ENCODE measurements around the gene CLCN5. TPM values are rescaled to one million over a fixed set of nuclear protein-coding genes. Genes with fewer than 3 reads are reported as not detected.

CLCN5 gene
- total and polyA plus RNA-seq, 2 experiments from 2014 or later = 11.0 to 50.6 TPM

DNA sequence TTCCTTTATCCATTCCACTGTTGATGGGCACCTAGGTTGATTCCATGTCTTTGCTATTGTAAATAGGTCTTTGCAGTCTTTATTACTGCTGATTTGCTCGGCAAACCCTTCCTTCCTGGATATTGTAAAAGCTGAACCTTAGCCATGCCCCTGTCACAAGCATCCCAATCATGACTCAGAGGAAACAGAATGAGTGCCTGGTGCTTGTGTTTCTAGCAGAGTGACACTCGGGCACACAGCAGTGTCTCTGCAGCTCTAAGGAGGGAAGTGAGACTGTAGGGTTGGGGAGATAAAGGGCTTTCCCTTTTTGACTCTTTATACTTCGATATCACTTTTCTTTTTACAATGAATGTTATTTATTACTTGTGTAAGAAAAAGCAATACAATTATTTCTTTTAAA is 195.1 kb downstream of the CLCN5 start:
- peak; percentile 21 for DNase-seq (ENCODE audit: low spot score)
- WGBS (ENCODE audit: low lambda C conversion rate, missing lambda C conversion rate) = 50% methylated on average over 3 of the region's 3 CpGs
- H3K4me2 ChIP-seq = no peak overlapping the region

DNA sequence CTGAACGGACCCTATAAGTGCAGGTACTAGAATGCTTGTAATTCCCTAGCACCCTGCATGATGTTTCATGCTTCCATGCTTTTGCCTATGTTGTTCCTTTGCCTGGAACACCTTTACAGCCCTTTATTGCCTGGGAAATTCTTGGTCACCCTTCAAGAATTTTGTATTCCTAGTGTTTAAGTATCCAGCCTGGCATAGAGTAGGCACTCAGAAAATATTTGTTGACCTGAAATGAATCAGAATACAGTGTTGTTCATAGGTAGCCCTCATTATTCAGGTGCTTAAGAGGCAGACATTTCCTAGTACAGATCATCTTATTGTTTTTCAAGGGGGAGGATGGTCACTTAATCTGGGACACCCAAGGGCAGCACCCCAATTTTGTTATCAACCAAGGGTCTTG is 203.1 kb downstream of the CLCN5 start:
- H3K27me3 ChIP-seq = no peaks in the 10 kb centered on the region
- 73% methylated on average over 1 of the region's 1 CpG for WGBS (ENCODE audit: low lambda C conversion rate, missing lambda C conversion rate)
- no peaks in the 10 kb centered on the region for H4K20me1 ChIP-seq (ENCODE audit: insufficient read depth, poor library complexity, severe bottlenecking)

More for the DNA sequence above, 195.1 kb downstream of the CLCN5 start:
- no peaks in the 10 kb centered on the region for H3K9me2 ChIP-seq (replicated peaks; ENCODE audit: insufficient read depth)
- H3K4me3 ChIP-seq = no peak overlapping the region
- H3K27ac ChIP-seq = no peak overlapping the region
- no peaks in the 10 kb centered on the region for H3K4me1 ChIP-seq (ENCODE audit: insufficient read depth)
- H3K36me3 ChIP-seq (replicated peaks; ENCODE audit: insufficient read depth, low read depth) = no peaks in the 10 kb centered on the region
- no peaks in the 10 kb centered on the region for H3K27me3 ChIP-seq
- H3K9me3 ChIP-seq (ENCODE audit: low read depth) = no peaks in the 10 kb centered on the region
- no peaks in the 10 kb centered on the region for H4K20me1 ChIP-seq (ENCODE audit: insufficient read depth, poor library complexity, severe bottlenecking)
- no peaks in the 10 kb centered on the region for H3K79me2 ChIP-seq
- no peak overlapping the region for H2AFZ ChIP-seq
- no peak for TF ChIP-seq EZH2phosphoT487 (IDR thresholded peaks at IDR 0.05; ENCODE audit: low read depth, severe bottlenecking, unreplicated experiment)
- TF ChIP-seq EZH2 (IDR thresholded peaks at IDR 0.05; ENCODE audit: borderline replicate concordance) = no peak
- TF ChIP-seq CTCF (IDR thresholded peaks at IDR 0.05; ENCODE audit: poor library complexity) = no peak

GRCh38 chrX:50147972-50148371 is 225.6 kb downstream of the CLCN5 start:
- Histone ChIP-seq H3K36me3 (replicated peaks; ENCODE audit: insufficient read depth, low read depth) (no peaks in the 10 kb centered on the region), H3K4me2 (no peak overlapping the region), H3K9me2 (replicated peaks; ENCODE audit: insufficient read depth) (no peaks in the 10 kb centered on the region), H3K9me3 (ENCODE audit: low read depth) (no peaks in the 10 kb centered on the region), H3K27ac (no peak overlapping the region), H3K4me3 (no peak overlapping the region), H3K79me2 (no peaks in the 10 kb centered on the region), H2AFZ (no peak overlapping the region), H4K20me1 (ENCODE audit: insufficient read depth, poor library complexity, severe bottlenecking) (no peaks in the 10 kb centered on the region), H3K4me1 (ENCODE audit: insufficient read depth) (no peaks in the 10 kb centered on the region), H3K27me3 (no peaks in the 10 kb centered on the region)
- TF ChIP-seq CTCF (IDR thresholded peaks at IDR 0.05; ENCODE audit: poor library complexity) (no peak), EZH2 (IDR thresholded peaks at IDR 0.05; ENCODE audit: borderline replicate concordance) (no peak), EZH2phosphoT487 (IDR thresholded peaks at IDR 0.05; ENCODE audit: low read depth, severe bottlenecking, unreplicated experiment) (no peak)
- no peak for DNase-seq (ENCODE audit: low spot score)
- WGBS (ENCODE audit: low lambda C conversion rate, missing lambda C conversion rate) = 63% methylated on average over 7 of the region's 7 CpGs

More for the DNA sequence above, 203.1 kb downstream of the CLCN5 start:
- DNase-seq (ENCODE audit: low spot score) = no peak
- no peaks in the 10 kb centered on the region for H3K9me2 ChIP-seq (replicated peaks; ENCODE audit: insufficient read depth)
- no peak overlapping the region for H3K4me3 ChIP-seq
- H3K4me1 ChIP-seq (ENCODE audit: insufficient read depth) = no peaks in the 10 kb centered on the region
- no peaks in the 10 kb centered on the region for H3K36me3 ChIP-seq (replicated peaks; ENCODE audit: insufficient read depth, low read depth)
- H3K4me2 ChIP-seq = no peak overlapping the region
- TF ChIP-seq CTCF (IDR thresholded peaks at IDR 0.05; ENCODE audit: poor library complexity) = no peak
- no peak for TF ChIP-seq EZH2phosphoT487 (IDR thresholded peaks at IDR 0.05; ENCODE audit: low read depth, severe bottlenecking, unreplicated experiment)
- no peak for TF ChIP-seq EZH2 (IDR thresholded peaks at IDR 0.05; ENCODE audit: borderline replicate concordance)
- H3K27ac ChIP-seq = no peak overlapping the region
- H2AFZ ChIP-seq = no peak overlapping the region
- no peaks in the 10 kb centered on the region for H3K9me3 ChIP-seq (ENCODE audit: low read depth)
- no peaks in the 10 kb centered on the region for H3K79me2 ChIP-seq

MicroRNAs encoded within 50 kb of the gene (microRNA counts, 767-probe panel; counts per million panel counts)
- not detected for microRNA hsa-miR-188-3p
- microRNA hsa-miR-188-5p = not detected
- microRNA hsa-miR-362-3p = not detected
- microRNA hsa-miR-362-5p = 4,355 counts per million, percentile 14 among the panel's probes with 10 or more counts
- not detected for microRNA hsa-miR-500a-5p+hsa-miR-501-5p
- not detected for microRNA hsa-miR-500b
- not detected for microRNA hsa-miR-501-3p
- not detected for microRNA hsa-miR-502-3p
- microRNA hsa-miR-502-5p = not detected
- microRNA hsa-miR-532-3p = not detected
- 995 counts per million, percentile 2 among the panel's probes with 10 or more counts for microRNA hsa-miR-532-5p
- microRNA hsa-miR-660-5p = 3,899 counts per million, percentile 9 among the panel's probes with 10 or more counts

Small RNA genes within 50 kb of the gene (microRNA-seq; reads per million reads assigned to microRNA genes)
- gene MIR188 (959 reads per million, percentile 79 among the genes with 10 or more reads in this experiment), gene MIR362 (653 reads per million, percentile 75 among the genes with 10 or more reads in this experiment), gene MIR500A (142 reads per million, percentile 63 among the genes with 10 or more reads in this experiment), gene MIR500B (3.6 reads per million), gene MIR501 (681 reads per million, percentile 75 among the genes with 10 or more reads in this experiment), gene MIR502 (227 reads per million, percentile 66 among the genes with 10 or more reads in this experiment), gene MIR532 (3,375 reads per million, percentile 88 among the genes with 10 or more reads in this experiment), gene MIR660 (906 reads per million, percentile 78 among the genes with 10 or more reads in this experiment)

Small RNA genes within 50 kb of the gene (small RNA-seq; reads per million reads assigned to genes)
- gene MIR188 = 1.6 reads per million, percentile 82 among the genes with 10 or more reads in this experiment
- 28.2 reads per million, percentile 96 among the genes with 10 or more reads in this experiment for gene MIR362
- 247 reads per million, percentile 98 among the genes with 10 or more reads in this experiment for gene MIR500A
- 1.2 reads per million, percentile 76 among the genes with 10 or more reads in this experiment for gene MIR500B
- gene MIR501 = 122 reads per million, percentile 98 among the genes with 10 or more reads in this experiment
- 1.9 reads per million, percentile 85 among the genes with 10 or more reads in this experiment for gene MIR502
- gene MIR532 = 183 reads per million, percentile 98 among the genes with 10 or more reads in this experiment
- 30.6 reads per million, percentile 96 among the genes with 10 or more reads in this experiment for gene MIR660
- gene RNU6-421P = not detected

Other genes with a start within 250 kb of the CLCN5 start
- gene PAGE1, start 226.6 kb upstream of the CLCN5 start, total RNA-seq = not detected in 2 replicates
- not detected in 2 replicates for gene PAGE1, start 226.6 kb upstream of the CLCN5 start, polyA plus RNA-seq
- 1.0 TPM in 1 of 2 replicates, not detected in the other for gene PAGE4, start 93.3 kb upstream of the CLCN5 start, total RNA-seq
- 0.63 and 1.8 TPM in 2 replicates for gene PAGE4, start 93.3 kb upstream of the CLCN5 start, polyA plus RNA-seq
- gene USP27X, start 43.1 kb upstream of the CLCN5 start, total RNA-seq = 5.6 and 6.1 TPM in 2 replicates
- gene USP27X, start 43.1 kb upstream of the CLCN5 start, polyA plus RNA-seq = 1.0 and 1.3 TPM in 2 replicates